ENCODE results near the gene UBE2E2. TPM values are rescaled to one million over a fixed set of nuclear protein-coding genes. Genes with fewer than 3 reads are reported as not detected.
A peak's percentile ranks its signal among the peaks of the same experiment; 100 is the strongest.

The UBE2E2 gene
- total and polyA plus RNA-seq, 2 donors from 2014 or later = 40.9 to 61.7 TPM

GRCh38 chr3:23640471-23641146, 437.5 kb downstream of the UBE2E2 start:
- H3K9ac ChIP-seq (ENCODE audit: low read length in 3 of 3) = no peak overlapping the region

More at GRCh38 chr3:23640471-23641146, 437.5 kb downstream of the UBE2E2 start:
- Histone ChIP-seq H3K27me3 (ENCODE audit: control insufficient read depth, insufficient read depth, low read length) (no peaks in the 10 kb centered on the region), H3K9me3 (ENCODE audit: control insufficient read depth in 2 of 3, insufficient read depth in 1 of 3, low read length in 3 of 3) (no peaks in the 10 kb centered on the region), H3K4me1 (ENCODE audit: control insufficient read depth in 2 of 3, insufficient read depth in 2 of 3, low read depth in 1 of 3, low read length in 3 of 3) (no peaks in the 10 kb centered on the region), H3K36me3 (ENCODE audit: control insufficient read depth in 2 of 3, insufficient read depth in 3 of 3, low read length in 3 of 3) (no peaks in the 10 kb centered on the region), H3K4me3 (ENCODE audit: low read length in 3 of 3) (no peak overlapping the region), H3K27ac (ENCODE audit: low read depth in 2 of 2, low read length in 2 of 2) (no peak overlapping the region)
- intact Hi-C loops (cut with DNase I) = no loop called here
- no peak for TF ChIP-seq CTCF (IDR thresholded peaks at IDR 0.05; ENCODE audit: borderline replicate concordance, extremely low read depth, insufficient read depth)
- DNase-seq (peak in 1 of 5 donors; percentile 26), FAIRE-seq (no peak)
